IMR-90 (cell line): ENCODE measurements around the gene BCL11B. TPM values are rescaled to one million over a fixed set of nuclear protein-coding genes. Genes with fewer than 3 reads are reported as not detected.

ENCODE experiments used
- ATAC-seq: fragments of 200-7000 bp; cut with Tn5 transposase; 2 replicates; pipeline ENCODE4 v1.9.1; 2020; ENCODE audit warnings: low read depth, mild to moderate bottlenecking, moderate library complexity
- BruUV-seq: library from RNA; stranded (reverse); fragments of 400-500 nt; replicated peaks from 2 replicates; lab custom pipeline; 2021; lab: Mats Ljungman, UMichigan
- CTCF ChIA-PET: fragments of 300-600 bp; formaldehyde crosslinking; extraction: SDS; loops from one replicate; lab custom pipeline; 2021; ENCODE audit warnings: antibody characterized with exemption; lab: Yijun Ruan, JAX
- POLR2A ChIA-PET: fragments of 300-600 bp; sonication (Branson Sonifier 250); formaldehyde crosslinking; loops from one replicate; lab custom pipeline; 2022; ENCODE audit warnings: antibody characterized with exemption; ENCODE audit not compliant: unreplicated experiment; lab: Charles Lee
- DNase-seq: peaks from one replicate; pipeline ENCODE4 v3.0.0; 2013
- H2AFZ ChIP-seq: replicated peaks from 2 replicates; pipeline ENCODE3; 2013; ENCODE audit warnings: low read length, mild to moderate bottlenecking; ENCODE audit not compliant: poor library complexity
- H2AK5ac ChIP-seq: 2 replicates; pipeline ENCODE4 v1.6.1; 2013; ENCODE audit warnings: low read depth, low read length, inconsistent platforms
- H2AK9ac ChIP-seq: replicated peaks from 2 replicates; pipeline ENCODE3; 2013; ENCODE audit warnings: mild to moderate bottlenecking, low read depth, low read length, moderate library complexity; ENCODE audit not compliant: poor library complexity
- H2BK120ac ChIP-seq: 2 replicates; pipeline ENCODE4 v1.6.1; 2013; ENCODE audit warnings: low read depth, low read length, inconsistent platforms
- H2BK15ac ChIP-seq: 3 replicates; pipeline ENCODE4 v1.6.1; 2013; ENCODE audit warnings: low read depth, low read length, inconsistent platforms
- H2BK20ac ChIP-seq: 2 replicates; pipeline ENCODE4 v1.6.1; 2013; ENCODE audit warnings: low read depth, mild to moderate bottlenecking, inconsistent platforms, low read length, moderate library complexity
- H2BK5ac ChIP-seq: 2 replicates; pipeline ENCODE4 v1.6.1; 2013; ENCODE audit warnings: mild to moderate bottlenecking, low read depth, low read length, inconsistent platforms; ENCODE audit not compliant: poor library complexity, severe bottlenecking
- H3K14ac ChIP-seq: replicated peaks from 2 replicates; pipeline ENCODE4 v1.6.1; 2013; ENCODE audit warnings: low read depth, low read length, inconsistent platforms
- H3K18ac ChIP-seq: 2 replicates; pipeline ENCODE4 v1.6.1; 2013; ENCODE audit warnings: low read depth, low read length, control low read depth
- H3K23ac ChIP-seq: 2 replicates; pipeline ENCODE4 v1.6.1; 2013; ENCODE audit warnings: low read depth, low read length, inconsistent platforms
- H3K27ac ChIP-seq: 2 replicates; pipeline ENCODE4 v1.5.1; 2013; ENCODE audit warnings: mild to moderate bottlenecking, control low read depth, low read length; ENCODE audit not compliant: insufficient read depth
- H3K27me3 ChIP-seq: 2 replicates; pipeline ENCODE4 v1.6.1; 2013; ENCODE audit warnings: low read length; ENCODE audit not compliant: control insufficient read depth, insufficient read depth
- H3K36me3 ChIP-seq: 2 replicates; pipeline ENCODE4 v1.6.1; 2013; ENCODE audit warnings: low read length, mixed read lengths; ENCODE audit not compliant: control insufficient read depth, insufficient read depth
- H3K4ac ChIP-seq: 2 replicates; pipeline ENCODE4 v1.6.1; 2013; ENCODE audit warnings: low read depth, low read length, inconsistent platforms
- H3K4me1 ChIP-seq: 2 replicates; pipeline ENCODE4 v1.6.1; 2013; ENCODE audit warnings: low read length, mixed read lengths; ENCODE audit not compliant: control insufficient read depth, insufficient read depth
- H3K4me2 ChIP-seq: 2 replicates; pipeline ENCODE4 v1.6.1; 2013; ENCODE audit warnings: low read depth, mild to moderate bottlenecking, control low read depth, low read length, moderate library complexity
- H3K4me3 ChIP-seq: 2 replicates; pipeline ENCODE4 v1.5.1; 2013; ENCODE audit warnings: low read depth, mild to moderate bottlenecking, control low read depth, low read length, moderate library complexity; ENCODE audit not compliant: insufficient read depth
- H3K56ac ChIP-seq: 2 replicates; pipeline ENCODE4 v1.6.1; 2013; ENCODE audit warnings: low read length, inconsistent platforms; ENCODE audit not compliant: insufficient read depth; ENCODE audit errors: extremely low read depth
- H3K79me1 ChIP-seq, 2 experiments: 2 replicates each; pipeline ENCODE4 v1.6.1; 2013; ENCODE audit warnings: low read length in 2 of 2, inconsistent platforms in 1 of 2, low read depth in 1 of 2
- H3K9ac ChIP-seq: 2 replicates; pipeline ENCODE4 v1.6.1; 2013; ENCODE audit warnings: low read depth, low read length, control low read depth
- H3K9me1 ChIP-seq: 2 replicates; pipeline ENCODE4 v1.6.1; 2013; ENCODE audit warnings: low read length, inconsistent platforms; ENCODE audit not compliant: insufficient read depth
- H3K9me3 ChIP-seq: 2 replicates; pipeline ENCODE4 v1.6.1; 2013; ENCODE audit warnings: low read length; ENCODE audit not compliant: control insufficient read depth, insufficient read depth
- H4K20me1 ChIP-seq: 2 replicates; pipeline ENCODE4 v1.6.1; 2013; ENCODE audit warnings: low read length, inconsistent platforms; ENCODE audit not compliant: insufficient read depth
- H4K5ac ChIP-seq: 2 replicates; pipeline ENCODE4 v1.6.1; 2013; ENCODE audit warnings: mild to moderate bottlenecking, low read depth, low read length, control low read depth
- H4K8ac ChIP-seq, 2 experiments: 2 replicates each; pipeline ENCODE4 v1.6.1; 2013; ENCODE audit warnings: low read depth in 2 of 2, low read length in 2 of 2, control low read depth in 1 of 2, inconsistent platforms in 1 of 2
- H4K91ac ChIP-seq: 2 replicates; pipeline ENCODE4 v1.6.1; 2013; ENCODE audit warnings: low read depth, low read length, inconsistent platforms; ENCODE audit not compliant: insufficient read depth
- BHLHE40 ChIP-seq: fragments of 150-350 bp; IDR thresholded peaks from 2 replicates; pipeline ENCODE4 v1.6.1; 2016; ENCODE audit warnings: mild to moderate bottlenecking, low read depth, low read length
- CEBPB ChIP-seq: IDR thresholded peaks from 2 replicates; pipeline ENCODE4 v1.6.1; 2012; ENCODE audit warnings: low read depth, low read length, improper control_type of control experiment
- CHD1 ChIP-seq: IDR thresholded peaks from 2 replicates; pipeline ENCODE4 v1.6.1; 2012; ENCODE audit warnings: low read depth, low read length, improper control_type of control experiment
- CTCF ChIP-seq: conservative IDR thresholded peaks from 2 replicates; pipeline ENCODE4 v1.5.1; 2012; ENCODE audit warnings: mild to moderate bottlenecking, low read depth, low read length, improper control_type of control experiment
- FOS ChIP-seq: fragments of 150-350 bp; IDR thresholded peaks from 2 replicates; pipeline ENCODE4 v1.6.1; 2016; ENCODE audit warnings: low read depth, low read length
- MAFK ChIP-seq: IDR thresholded peaks from 2 replicates; pipeline ENCODE4 v1.6.1; 2012; ENCODE audit warnings: low read depth, low read length, improper control_type of control experiment
- MAZ ChIP-seq: IDR thresholded peaks from 2 replicates; pipeline ENCODE4 v1.6.1; 2012; ENCODE audit warnings: low read depth, mild to moderate bottlenecking, low read length, improper control_type of control experiment, moderate library complexity, borderline replicate concordance
- MXI1 ChIP-seq: IDR thresholded peaks from 2 replicates; pipeline ENCODE4 v1.6.1; 2012; ENCODE audit warnings: low read depth, mild to moderate bottlenecking, low read length, moderate library complexity, borderline replicate concordance
- NFE2L2 ChIP-seq: fragments of 150-350 bp; IDR thresholded peaks from 2 replicates; pipeline ENCODE4 v1.6.1; 2016; ENCODE audit warnings: low read depth, mild to moderate bottlenecking, low read length
- POLR2A ChIP-seq: IDR thresholded peaks from 2 replicates; pipeline ENCODE4 v1.6.1; 2012; ENCODE audit warnings: mild to moderate bottlenecking, low read depth, low read length
- RAD21 ChIP-seq: IDR thresholded peaks from 2 replicates; pipeline ENCODE4 v1.6.1; 2012; ENCODE audit warnings: low read length, improper control_type of control experiment
- RCOR1 ChIP-seq: IDR thresholded peaks from 2 replicates; pipeline ENCODE4 v1.6.1; 2012; ENCODE audit warnings: mild to moderate bottlenecking, low read length, improper control_type of control experiment; ENCODE audit not compliant: insufficient replicate concordance
- RFX5 ChIP-seq: IDR thresholded peaks from 2 replicates; pipeline ENCODE4 v1.8.0; 2012; ENCODE audit warnings: low read depth, mild to moderate bottlenecking, low read length, moderate library complexity
- SMC3 ChIP-seq: fragments of 150-350 bp; IDR thresholded peaks from 2 replicates; pipeline ENCODE4 v1.6.1; 2016; ENCODE audit warnings: low read depth, mild to moderate bottlenecking, antibody characterized with exemption, low read length, moderate library complexity
- WGBS, 2 experiments: methylation state at CpG; one replicate each; pipeline versions ENCODE4 v1.1.5 to v1.1.7; 2013; ENCODE audit warnings: missing lambda C conversion rate in 2 of 2; ENCODE audit not compliant: insufficient read length in 1 of 2; ENCODE audit errors: extremely low coverage in 2 of 2; 5-methylcytosine and 5-hydroxymethylcytosine counted together
- dilution Hi-C: fragments of 300-500 bp; cut with HindIII; formaldehyde crosslinking; loops from one replicate; pipeline ENCODE4 v1.14.3; 2018; ENCODE audit warnings: low sequenced_read_pairs; ENCODE audit not compliant: unreplicated experiment
- in situ Hi-C: fragments of 300-500 bp; cut with MboI; formaldehyde crosslinking; loops from 3 replicates; pipeline ENCODE4 v1.14.3; 2019; ENCODE audit warnings: low sequenced_read_pairs, inconsistent platforms, mixed read lengths
- intact Hi-C: fragments of 100-400 bp; cut with micrococcal nuclease; formaldehyde crosslinking; loops from 2 replicates; pipeline ENCODE4 v1.10.0; 2022
- polyA plus RNA-seq, 3 experiments: library from polyadenylated mRNA; depleted of rRNA; stranded (reverse); fragments of >200 nt; gene quantifications; 2 replicates each; pipeline ENCODE4 v1.2.3, GENCODE V29; 2012; ENCODE audit warnings: low replicate concordance in 1 of 3
- total RNA-seq: library from RNA; depleted of rRNA; stranded (reverse); fragments of >200 nt; gene quantifications from 2 replicates; pipeline ENCODE4 v1.2.3, GENCODE V29; 2012
- TF ChIP-seq, protein P1 (sequence below): fragments of 150-350 bp; IDR thresholded peaks from 2 replicates; pipeline ENCODE4 v1.6.1; 2017; ENCODE audit warnings: mild to moderate bottlenecking, antibody characterized with exemption, low read length, low read depth
- TF ChIP-seq, protein P2 (sequence below): fragments of 150-350 bp; IDR thresholded peaks from 2 replicates; pipeline ENCODE4 v1.6.1; 2016; ENCODE audit warnings: low read depth, mild to moderate bottlenecking, low read length, moderate library complexity, borderline replicate concordance

BCL11B gene
- total and polyA plus RNA-seq, 2 of the 4 experiments (the other 2 are of a cell fraction), result under 0.01 TPM; not detected in 1

- CTCF ChIA-PET, result no interaction called here
- no peak overlapping the region for H2AFZ ChIP-seq
- H3K23ac ChIP-seq, result no peak overlapping the region
- no peak overlapping the region for H2AK9ac ChIP-seq
- BruUV-seq, result no TSS peak
- DNase-seq (no peak), ATAC-seq (no peak)
- H2BK120ac ChIP-seq, result no peak overlapping the region
- H4K20me1 ChIP-seq, result no peaks in the 10 kb centered on the region
- H3K27ac ChIP-seq, result no peak overlapping the region
- no peak overlapping the region for H2BK15ac ChIP-seq
- no peaks in the 10 kb centered on the region for H3K27me3 ChIP-seq
- H3K4me2 ChIP-seq, result no peak overlapping the region
- dilution Hi-C loops, result no loop called here
- H2BK20ac ChIP-seq, result no peak overlapping the region
- intact Hi-C loops, result no loop called here
- in situ Hi-C loops, result no loop called here
- TF ChIP-seq, protein P1, sequence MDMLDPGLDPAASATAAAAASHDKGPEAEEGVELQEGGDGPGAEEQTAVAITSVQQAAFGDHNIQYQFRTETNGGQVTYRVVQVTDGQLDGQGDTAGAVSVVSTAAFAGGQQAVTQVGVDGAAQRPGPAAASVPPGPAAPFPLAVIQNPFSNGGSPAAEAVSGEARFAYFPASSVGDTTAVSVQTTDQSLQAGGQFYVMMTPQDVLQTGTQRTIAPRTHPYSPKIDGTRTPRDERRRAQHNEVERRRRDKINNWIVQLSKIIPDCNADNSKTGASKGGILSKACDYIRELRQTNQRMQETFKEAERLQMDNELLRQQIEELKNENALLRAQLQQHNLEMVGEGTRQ, result no peak
- TF ChIP-seq FOS, result no peak
- no peak for TF ChIP-seq BHLHE40
- TF ChIP-seq RCOR1, result no peak
- no peak for TF ChIP-seq POLR2A
- no peak for TF ChIP-seq CTCF
- no peak for TF ChIP-seq CEBPB
- TF ChIP-seq MXI1, result no peak
- no peak for TF ChIP-seq CHD1
- TF ChIP-seq RFX5, result no peak
- no peak for TF ChIP-seq MAFK
- TF ChIP-seq, protein P2, sequence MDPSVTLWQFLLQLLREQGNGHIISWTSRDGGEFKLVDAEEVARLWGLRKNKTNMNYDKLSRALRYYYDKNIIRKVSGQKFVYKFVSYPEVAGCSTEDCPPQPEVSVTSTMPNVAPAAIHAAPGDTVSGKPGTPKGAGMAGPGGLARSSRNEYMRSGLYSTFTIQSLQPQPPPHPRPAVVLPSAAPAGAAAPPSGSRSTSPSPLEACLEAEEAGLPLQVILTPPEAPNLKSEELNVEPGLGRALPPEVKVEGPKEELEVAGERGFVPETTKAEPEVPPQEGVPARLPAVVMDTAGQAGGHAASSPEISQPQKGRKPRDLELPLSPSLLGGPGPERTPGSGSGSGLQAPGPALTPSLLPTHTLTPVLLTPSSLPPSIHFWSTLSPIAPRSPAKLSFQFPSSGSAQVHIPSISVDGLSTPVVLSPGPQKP, result no peak
- no peak for TF ChIP-seq SMC3
- TF ChIP-seq NFE2L2, result no peak
- no peak for TF ChIP-seq RAD21
- TF ChIP-seq MAZ, result no peak
- H4K91ac ChIP-seq, result no peak overlapping the region
- no peak overlapping the region for H2BK5ac ChIP-seq
- no peak overlapping the region for H3K56ac ChIP-seq
- H3K9me3 ChIP-seq, result peaks cover 14% of the 10 kb centered on the region; the same call in 1 of the 2 replicates
- POLR2A ChIA-PET, result no interaction called here
- H3K79me1 ChIP-seq, result no peaks in the 10 kb centered on the region
- no peaks in the 10 kb centered on the region for H3K36me3 ChIP-seq
- H2AK5ac ChIP-seq, result no peak overlapping the region
- no peak overlapping the region for H4K5ac ChIP-seq
- H3K18ac ChIP-seq, result no peak overlapping the region
- no peak overlapping the region for H3K4ac ChIP-seq
- H3K4me3 ChIP-seq, result no peak overlapping the region
- H3K9me1 ChIP-seq, result no peaks in the 10 kb centered on the region
- H4K8ac ChIP-seq, result no peak overlapping the region
- no peak overlapping the region for H3K14ac ChIP-seq
- H3K4me1 ChIP-seq, result no peaks in the 10 kb centered on the region
- WGBS, 2 experiments, result no CpG with 5 or more reads among the region's 3 CpGs
- H3K9ac ChIP-seq, result no peak overlapping the region
These were observed 47.0 kb downstream of the BCL11B start for GRCh38 chr14:99224948-99225347.
